Measurements from ENCODE around the gene KAT8.
"Not testable (repeated sequence)": the region's sequence is repeated elsewhere in the genome, so short reads cannot be mapped to it uniquely, and the experiment has no call there.

KAT8 gene

DNA sequence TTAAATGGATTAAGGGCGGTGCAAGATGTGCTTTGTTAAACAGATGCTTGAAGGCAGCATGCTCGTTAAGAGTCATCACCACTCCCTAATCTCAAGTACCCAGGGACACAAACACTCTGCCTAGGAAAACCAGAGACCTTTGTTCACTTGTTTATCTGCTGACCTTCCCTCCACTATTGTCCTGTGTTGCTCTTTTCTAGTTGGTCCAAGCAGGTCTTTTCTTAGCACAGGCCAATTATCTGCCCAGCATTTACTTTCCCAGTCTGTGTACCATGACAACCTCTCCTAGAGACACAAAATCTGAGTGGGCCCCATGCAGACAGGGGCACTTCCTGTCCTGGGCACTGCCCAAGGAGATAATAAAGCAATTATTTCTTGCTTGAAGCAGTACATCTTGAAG, 52.6 kb downstream of the KAT8 start:
- H3K36me3 ChIP-seq (ENCODE audit: control insufficient read depth in 1 of 2, insufficient read depth in 2 of 2, low read length in 2 of 2) = not testable (repeated sequence)

DNA sequence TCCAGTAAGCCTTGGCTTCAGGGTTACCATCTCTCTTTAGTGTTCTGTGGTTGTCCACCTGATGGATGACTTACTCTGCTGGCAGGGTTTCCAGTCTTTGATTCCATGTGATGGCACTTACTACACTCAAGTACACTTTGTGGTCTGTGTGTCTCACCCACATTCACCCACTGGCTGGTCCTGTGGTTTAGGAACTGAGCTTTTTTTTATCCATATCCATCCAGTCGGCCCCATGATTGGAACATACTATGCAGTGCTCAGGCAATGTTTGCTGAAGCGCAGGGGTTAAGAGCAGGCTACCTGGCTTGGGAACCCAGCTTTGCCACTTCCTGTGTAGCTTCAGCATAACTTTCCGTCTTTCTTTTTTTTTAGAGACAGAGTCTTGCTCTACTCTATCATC, 59.7 kb downstream of the KAT8 start:
- Histone ChIP-seq H3K4me3 (ENCODE audit: low read depth in 1 of 2, low read length in 2 of 2) (no peak overlapping the region), H3K9me3 (ENCODE audit: control insufficient read depth in 1 of 2, low read length in 2 of 2) (no peaks in the 10 kb centered on the region), H3K4me1 (ENCODE audit: control insufficient read depth in 1 of 2, insufficient read depth in 2 of 2, low read length in 2 of 2) (peaks cover 3 to 11% of the 10 kb centered on the region in 2 donors), H3K27ac (ENCODE audit: low read length) (no peak overlapping the region), H3K36me3 (ENCODE audit: control insufficient read depth in 1 of 2, insufficient read depth in 2 of 2, low read length in 2 of 2) (peaks cover 0 to 5% of the 10 kb centered on the region in 2 donors), H3K27me3 (ENCODE audit: low read depth, low read length) (no peaks in the 10 kb centered on the region)

More for the DNA sequence above, 52.6 kb downstream of the KAT8 start:
- not testable (repeated sequence) for H3K9me3 ChIP-seq (ENCODE audit: control insufficient read depth in 1 of 2, low read length in 2 of 2); H3K27me3 ChIP-seq (ENCODE audit: low read depth, low read length); H3K27ac ChIP-seq (ENCODE audit: low read length); H3K4me3 ChIP-seq (ENCODE audit: low read depth in 1 of 2, low read length in 2 of 2); H3K4me1 ChIP-seq (ENCODE audit: control insufficient read depth in 1 of 2, insufficient read depth in 2 of 2, low read length in 2 of 2)

DNA sequence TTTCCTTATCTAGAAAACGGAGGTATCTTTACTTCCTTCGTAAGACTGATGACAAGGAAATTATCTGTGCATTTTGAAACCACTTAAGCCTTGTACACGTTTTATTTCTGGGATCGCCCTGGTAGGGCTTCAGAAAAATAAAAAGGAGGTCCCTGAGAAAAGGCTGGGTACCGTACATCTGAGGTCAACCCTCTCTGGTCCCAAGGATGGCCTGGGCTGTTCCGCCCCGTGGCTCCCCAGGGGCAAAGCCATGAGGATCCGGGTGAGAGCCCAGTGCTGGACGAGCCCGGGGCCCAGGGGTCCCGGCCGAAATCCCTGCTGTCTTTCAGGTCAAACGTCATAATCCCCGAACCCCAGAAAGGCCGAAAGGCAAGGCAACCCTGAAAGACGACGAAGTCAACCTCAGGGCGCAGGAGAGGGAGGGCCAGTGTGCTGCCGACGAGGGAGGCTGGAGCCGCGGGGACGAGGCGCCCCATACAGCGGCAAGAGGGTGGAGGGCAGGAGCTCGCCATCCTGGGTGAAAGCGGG, 61.8 kb downstream of the KAT8 start:
- no peaks in the 10 kb centered on the region for H3K9me3 ChIP-seq (ENCODE audit: control insufficient read depth in 1 of 2, low read length in 2 of 2)
- peaks cover 16 to 21% of the 10 kb centered on the region in 2 donors for H3K36me3 ChIP-seq (ENCODE audit: control insufficient read depth in 1 of 2, insufficient read depth in 2 of 2, low read length in 2 of 2)
- peak overlapping the region; percentile 94 for H3K27ac ChIP-seq (ENCODE audit: low read length)
- no peaks in the 10 kb centered on the region for H3K27me3 ChIP-seq (ENCODE audit: low read depth, low read length)
- peak overlapping the region; percentile 83 to 93 for H3K4me3 ChIP-seq (ENCODE audit: low read depth in 1 of 2, low read length in 2 of 2)
- H3K4me1 ChIP-seq (ENCODE audit: control insufficient read depth in 1 of 2, insufficient read depth in 2 of 2, low read length in 2 of 2) = peaks cover 17 to 31% of the 10 kb centered on the region in 2 donors

DNA sequence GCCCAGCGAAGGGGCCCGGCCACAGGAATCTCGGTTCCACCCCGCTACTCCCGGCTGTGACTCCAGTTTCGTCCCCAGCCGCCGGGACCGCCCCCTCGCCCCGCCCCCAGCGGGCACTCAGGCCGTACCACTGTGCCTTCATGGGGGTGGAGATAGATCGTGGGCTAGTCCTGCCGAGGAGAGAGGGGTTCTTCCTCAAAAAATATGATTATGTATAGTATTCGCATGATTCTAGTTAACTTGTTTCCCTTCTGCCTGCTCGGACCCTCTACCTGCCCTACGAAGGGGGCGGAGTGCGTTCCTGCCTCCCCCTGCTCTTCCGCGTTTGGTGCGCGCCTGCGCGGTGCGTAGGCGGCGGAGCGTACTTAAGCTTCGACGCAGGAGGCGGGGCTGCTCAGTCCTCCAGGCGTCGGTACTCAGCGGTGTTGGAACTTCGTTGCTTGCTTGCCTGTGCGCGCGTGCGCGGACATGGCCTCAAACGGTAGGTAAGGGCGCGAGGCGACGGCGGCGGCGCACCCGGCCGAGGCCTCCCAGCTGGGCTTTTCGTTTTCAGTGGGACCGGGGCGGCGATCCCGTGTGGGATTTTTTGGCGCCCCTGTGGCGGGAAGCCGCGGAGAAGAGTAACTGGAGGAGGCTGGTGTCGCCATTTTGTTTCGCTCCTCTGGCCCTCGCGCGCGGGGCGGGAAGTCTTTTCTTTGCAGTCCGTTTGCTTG, 62.4 kb downstream of the KAT8 start, which contains the start of gene FUS:
Gene FUS (plus strand): TSS at position 393 of the 713 bp plus-strand sequence. CDS start 76 bp downstream, at position 469.
- Histone ChIP-seq H3K9me3 (ENCODE audit: control insufficient read depth in 1 of 2, low read length in 2 of 2) (no peaks in the 10 kb centered on the region), H3K27me3 (ENCODE audit: low read depth, low read length) (no peaks in the 10 kb centered on the region), H3K4me3 (ENCODE audit: low read depth in 1 of 2, low read length in 2 of 2) (peak within 1 kb of the TSS; percentile 83 to 93), H3K27ac (ENCODE audit: low read length) (peak within 1 kb of the TSS; percentile 94), H3K4me1 (ENCODE audit: control insufficient read depth in 1 of 2, insufficient read depth in 2 of 2, low read length in 2 of 2) (peaks cover 17 to 31% of the 10 kb centered on the region in 2 donors), H3K36me3 (ENCODE audit: control insufficient read depth in 1 of 2, insufficient read depth in 2 of 2, low read length in 2 of 2) (peaks cover 22 to 26% of the 10 kb centered on the region in 2 donors)

All from muscle layer of duodenum (tissue), 2 donors.